ENCODE measurements around the gene ACACB.

Gene ACACB

DNA sequence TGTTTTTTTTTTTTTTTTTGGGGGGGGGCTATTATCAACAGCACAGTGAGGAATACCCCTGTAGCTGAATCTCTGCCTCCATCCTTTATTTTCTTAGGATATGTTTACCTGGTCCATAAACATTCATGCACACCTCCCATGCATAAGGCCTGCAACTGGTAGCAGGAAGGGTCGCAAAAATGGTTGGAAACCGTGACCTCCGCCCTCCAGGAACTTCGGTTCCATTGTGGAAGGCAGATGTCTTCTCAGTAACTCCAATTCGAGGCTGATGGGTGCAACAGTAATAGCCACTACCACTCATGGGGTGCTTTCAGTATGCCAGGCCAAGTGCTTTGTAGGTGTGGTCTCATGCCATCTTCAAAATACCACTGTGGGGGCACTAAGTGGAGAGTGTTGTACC is 40.2 kb downstream of the ACACB start:
- no peak overlapping the region for H2AFZ ChIP-seq (ENCODE audit: low read depth)
- TF ChIP-seq CTCF (conservative IDR thresholded peaks at IDR 0.05; ENCODE audit: low read depth, low read length) = no peak
- no peak overlapping the region for H3K4me3 ChIP-seq (IDR thresholded peaks at IDR 0.05; ENCODE audit: insufficient read depth, low read depth, low read length)

DNA sequence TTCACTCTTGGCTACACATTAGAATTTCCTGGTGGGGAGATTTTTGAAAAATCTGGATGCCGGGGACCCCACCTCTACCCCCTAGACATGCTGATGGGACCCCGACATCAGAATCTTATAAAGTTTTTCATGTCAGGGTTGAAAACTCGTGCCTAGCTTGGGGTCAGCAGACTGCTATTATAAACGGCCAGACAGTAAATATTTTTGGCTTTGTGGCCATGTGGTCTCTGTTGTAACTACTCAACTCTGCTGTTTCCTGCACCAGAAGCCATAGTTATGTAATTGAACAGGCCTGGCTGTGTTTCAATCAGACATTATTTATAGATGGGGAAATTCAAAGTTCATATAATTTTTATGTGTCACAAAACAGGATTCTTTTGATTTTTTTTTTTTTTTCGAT is 41.6 kb downstream of the ACACB start:
- no peaks in the 10 kb centered on the region for H3K36me3 ChIP-seq (ENCODE audit: insufficient read depth)
- no peak overlapping the region for H3K27ac ChIP-seq
- H4K20me1 ChIP-seq (ENCODE audit: insufficient read depth) = no peaks in the 10 kb centered on the region
- no peak overlapping the region for H2AFZ ChIP-seq (ENCODE audit: low read depth)
- no peaks in the 10 kb centered on the region for H3K27me3 ChIP-seq (ENCODE audit: insufficient read depth, low read depth)
- TF ChIP-seq CTCF (conservative IDR thresholded peaks at IDR 0.05; ENCODE audit: low read depth, low read length) = no peak
- no peak overlapping the region for H3K4me2 ChIP-seq
- no peak overlapping the region for H3K9ac ChIP-seq
- H3K79me2 ChIP-seq (ENCODE audit: insufficient read depth, low read depth) = no peaks in the 10 kb centered on the region
- no peaks in the 10 kb centered on the region for H3K4me1 ChIP-seq (ENCODE audit: low read depth, poor library complexity, severe bottlenecking)
- no peak overlapping the region for H3K4me3 ChIP-seq (IDR thresholded peaks at IDR 0.05; ENCODE audit: insufficient read depth, low read depth, low read length)

More for the DNA sequence above, 40.2 kb downstream of the ACACB start:
- Histone ChIP-seq H3K79me2 (ENCODE audit: insufficient read depth, low read depth) (no peaks in the 10 kb centered on the region), H3K4me2 (no peak overlapping the region), H4K20me1 (ENCODE audit: insufficient read depth) (no peaks in the 10 kb centered on the region), H3K27ac (no peak overlapping the region), H3K36me3 (ENCODE audit: insufficient read depth) (no peaks in the 10 kb centered on the region), H3K9ac (no peak overlapping the region), H3K4me1 (ENCODE audit: low read depth, poor library complexity, severe bottlenecking) (no peaks in the 10 kb centered on the region), H3K27me3 (ENCODE audit: insufficient read depth, low read depth) (no peaks in the 10 kb centered on the region)

DNA sequence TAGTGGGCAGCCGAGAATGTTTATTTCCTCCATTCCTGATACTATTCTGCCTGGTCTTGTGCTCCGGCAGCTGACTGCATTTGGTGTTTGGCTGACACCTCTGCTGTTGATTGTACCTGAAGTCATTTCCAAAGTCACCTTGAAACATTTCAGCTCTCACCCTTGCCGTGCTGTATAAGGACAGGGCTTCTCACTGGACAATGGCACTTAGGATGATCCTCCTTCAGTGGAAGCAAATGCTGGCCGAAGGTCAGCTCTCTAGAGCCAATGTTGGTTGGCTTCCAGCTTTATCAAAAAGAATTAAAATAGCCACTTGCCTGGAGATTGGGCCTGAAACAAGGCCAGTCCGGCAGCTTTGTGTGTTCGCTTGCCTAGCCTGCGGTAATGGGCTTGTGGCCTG is 44.0 kb downstream of the ACACB start:
- Histone ChIP-seq H3K4me2 (no peak overlapping the region), H4K20me1 (ENCODE audit: insufficient read depth) (no peaks in the 10 kb centered on the region), H3K4me3 (IDR thresholded peaks at IDR 0.05; ENCODE audit: insufficient read depth, low read depth, low read length) (no peak overlapping the region), H3K36me3 (ENCODE audit: insufficient read depth) (no peaks in the 10 kb centered on the region), H3K27ac (no peak overlapping the region), H3K4me1 (ENCODE audit: low read depth, poor library complexity, severe bottlenecking) (no peaks in the 10 kb centered on the region), H3K79me2 (ENCODE audit: insufficient read depth, low read depth) (no peaks in the 10 kb centered on the region), H3K27me3 (ENCODE audit: insufficient read depth, low read depth) (no peaks in the 10 kb centered on the region), H2AFZ (ENCODE audit: low read depth) (no peak overlapping the region), H3K9ac (no peak overlapping the region)
- no peak for TF ChIP-seq CTCF (conservative IDR thresholded peaks at IDR 0.05; ENCODE audit: low read depth, low read length)

DNA sequence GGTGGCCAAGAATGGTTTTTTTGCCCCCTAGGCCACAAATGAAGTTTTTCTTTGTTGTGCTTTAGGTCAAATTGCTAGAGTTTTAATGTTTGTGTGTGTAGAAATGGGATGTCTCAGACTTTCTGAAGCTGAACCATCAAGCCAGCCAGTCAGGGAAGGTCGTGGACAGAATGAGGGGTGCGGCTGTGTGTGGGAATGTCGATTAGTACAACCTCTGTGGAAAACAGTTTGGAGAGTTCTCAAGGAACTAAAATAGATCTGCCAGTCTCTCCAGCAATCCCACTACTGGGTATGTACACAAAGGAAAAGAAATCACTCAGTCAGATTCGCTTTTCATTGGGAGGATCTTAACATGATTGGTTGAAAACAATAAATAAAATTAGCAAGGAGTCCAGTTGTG is 44.5 kb downstream of the ACACB start:
- no peaks in the 10 kb centered on the region for H3K36me3 ChIP-seq (ENCODE audit: insufficient read depth)
- H3K27me3 ChIP-seq (ENCODE audit: insufficient read depth, low read depth) = no peaks in the 10 kb centered on the region
- no peak overlapping the region for H3K27ac ChIP-seq
- H4K20me1 ChIP-seq (ENCODE audit: insufficient read depth) = no peaks in the 10 kb centered on the region
- H3K4me2 ChIP-seq = no peak overlapping the region
- H3K4me3 ChIP-seq (IDR thresholded peaks at IDR 0.05; ENCODE audit: insufficient read depth, low read depth, low read length) = no peak overlapping the region
- no peaks in the 10 kb centered on the region for H3K4me1 ChIP-seq (ENCODE audit: low read depth, poor library complexity, severe bottlenecking)
- H2AFZ ChIP-seq (ENCODE audit: low read depth) = no peak overlapping the region
- H3K79me2 ChIP-seq (ENCODE audit: insufficient read depth, low read depth) = no peaks in the 10 kb centered on the region
- no peak overlapping the region for H3K9ac ChIP-seq
- no peak for TF ChIP-seq CTCF (conservative IDR thresholded peaks at IDR 0.05; ENCODE audit: low read depth, low read length)

- no peaks in the 10 kb centered on the region for H3K4me1 ChIP-seq (ENCODE audit: low read depth, poor library complexity, severe bottlenecking)
- no peak overlapping the region for H3K4me2 ChIP-seq
- H4K20me1 ChIP-seq (ENCODE audit: insufficient read depth) = no peaks in the 10 kb centered on the region
- H3K27me3 ChIP-seq (ENCODE audit: insufficient read depth, low read depth) = no peaks in the 10 kb centered on the region
- no peak overlapping the region for H3K27ac ChIP-seq
- TF ChIP-seq CTCF (conservative IDR thresholded peaks at IDR 0.05; ENCODE audit: low read depth, low read length) = no peak
- no peaks in the 10 kb centered on the region for H3K36me3 ChIP-seq (ENCODE audit: insufficient read depth)
- H3K9ac ChIP-seq = no peak overlapping the region
- H3K4me3 ChIP-seq (IDR thresholded peaks at IDR 0.05; ENCODE audit: insufficient read depth, low read depth, low read length) = no peak overlapping the region
- H3K79me2 ChIP-seq (ENCODE audit: insufficient read depth, low read depth) = no peaks in the 10 kb centered on the region
- H2AFZ ChIP-seq (ENCODE audit: low read depth) = no peak overlapping the region
Observed at GRCh38 chr12:109162551-109162950, 46.2 kb downstream of the ACACB start.

Data from KMS-11 (cell line).